Measurements from ENCODE around the gene KCNQ5.
"Not testable (repeated sequence)": the region's sequence is repeated elsewhere in the genome, so short reads cannot be mapped to it uniquely, and the experiment has no call there.

DNA sequence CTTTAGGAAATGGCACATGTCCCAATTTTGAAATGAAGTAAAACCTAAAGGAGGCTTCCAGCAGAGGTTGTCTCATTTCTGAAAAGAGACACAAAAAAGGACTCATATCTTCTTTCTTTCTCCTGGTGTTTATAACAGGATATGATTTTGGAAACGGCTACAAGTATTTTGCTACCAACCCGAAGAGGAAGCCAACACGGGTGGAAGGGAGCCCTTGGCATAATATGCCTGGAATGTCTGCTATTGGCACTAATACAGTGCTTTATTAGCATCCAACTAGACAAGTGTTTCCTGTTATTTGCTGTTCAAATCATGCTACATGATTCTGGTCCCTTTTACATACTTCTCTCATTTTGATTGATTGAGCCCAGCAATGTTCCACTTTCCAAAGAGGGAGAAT, 612.1 kb downstream of the KCNQ5 start:
- TF ChIP-seq, protein P1, sequence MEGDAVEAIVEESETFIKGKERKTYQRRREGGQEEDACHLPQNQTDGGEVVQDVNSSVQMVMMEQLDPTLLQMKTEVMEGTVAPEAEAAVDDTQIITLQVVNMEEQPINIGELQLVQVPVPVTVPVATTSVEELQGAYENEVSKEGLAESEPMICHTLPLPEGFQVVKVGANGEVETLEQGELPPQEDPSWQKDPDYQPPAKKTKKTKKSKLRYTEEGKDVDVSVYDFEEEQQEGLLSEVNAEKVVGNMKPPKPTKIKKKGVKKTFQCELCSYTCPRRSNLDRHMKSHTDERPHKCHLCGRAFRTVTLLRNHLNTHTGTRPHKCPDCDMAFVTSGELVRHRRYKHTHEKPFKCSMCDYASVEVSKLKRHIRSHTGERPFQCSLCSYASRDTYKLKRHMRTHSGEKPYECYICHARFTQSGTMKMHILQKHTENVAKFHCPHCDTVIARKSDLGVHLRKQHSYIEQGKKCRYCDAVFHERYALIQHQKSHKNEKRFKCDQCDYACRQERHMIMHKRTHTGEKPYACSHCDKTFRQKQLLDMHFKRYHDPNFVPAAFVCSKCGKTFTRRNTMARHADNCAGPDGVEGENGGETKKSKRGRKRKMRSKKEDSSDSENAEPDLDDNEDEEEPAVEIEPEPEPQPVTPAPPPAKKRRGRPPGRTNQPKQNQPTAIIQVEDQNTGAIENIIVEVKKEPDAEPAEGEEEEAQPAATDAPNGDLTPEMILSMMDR (IDR thresholded peaks at IDR 0.05; ENCODE audit: low read depth, low read length), result not testable (repeated sequence)
- not testable (repeated sequence) for TF ChIP-seq EZH2phosphoT487 (IDR thresholded peaks at IDR 0.05; ENCODE audit: low read depth)
